Measurements from ENCODE around the gene EXOC4.
"Not testable (repeated sequence)": the region's sequence is repeated elsewhere in the genome, so short reads cannot be mapped to it uniquely, and the experiment has no call there.

EXOC4 gene

GRCh38 chr7:133973710-133974109 is 720.8 kb downstream of the EXOC4 start:
- 0 out of 2 replicates have a peak, but pooled peaks cover 3% of the 10 kb centered on the region for H3K4me1 ChIP-seq (ENCODE audit: insufficient read depth, low read length)
- no peaks in the 10 kb centered on the region for H3K36me3 ChIP-seq (ENCODE audit: insufficient read depth, low read length)
- no peak overlapping the region for H3K9ac ChIP-seq (ENCODE audit: low read depth, low read length)
- 0 out of 2 replicates have a peak, but pooled peaks cover 2% of the 10 kb centered on the region for H3K9me3 ChIP-seq (ENCODE audit: control insufficient read depth, insufficient read depth, low read length)

GRCh38 chr7:133975130-133975529 is 722.3 kb downstream of the EXOC4 start:
- no peaks in the 10 kb centered on the region for H3K36me3 ChIP-seq (ENCODE audit: insufficient read depth, low read length)
- 0 out of 2 replicates have a peak, but pooled peaks cover 3% of the 10 kb centered on the region for H3K4me1 ChIP-seq (ENCODE audit: insufficient read depth, low read length)
- H3K9me3 ChIP-seq (ENCODE audit: control insufficient read depth, insufficient read depth, low read length) = no peaks in the 10 kb centered on the region
- H3K9ac ChIP-seq (ENCODE audit: low read depth, low read length) = no peak overlapping the region

- Histone ChIP-seq H3K9me3 (ENCODE audit: control insufficient read depth, insufficient read depth, low read length) (no peaks in the 10 kb centered on the region), H3K4me1 (ENCODE audit: insufficient read depth, low read length) (0 out of 2 replicates have a peak, but pooled peaks cover 3% of the 10 kb centered on the region), H3K9ac (ENCODE audit: low read depth, low read length) (no peak overlapping the region), H3K36me3 (ENCODE audit: insufficient read depth, low read length) (no peaks in the 10 kb centered on the region)
These were observed 723.3 kb downstream of the EXOC4 start for GRCh38 chr7:133976140-133976539.

- Histone ChIP-seq H3K9ac (ENCODE audit: low read depth, low read length) (no peak overlapping the region), H3K4me1 (ENCODE audit: insufficient read depth, low read length) (0 out of 2 replicates have a peak, but pooled peaks cover 3% of the 10 kb centered on the region), H3K9me3 (ENCODE audit: control insufficient read depth, insufficient read depth, low read length) (no peaks in the 10 kb centered on the region), H3K36me3 (ENCODE audit: insufficient read depth, low read length) (no peaks in the 10 kb centered on the region)
These were observed 724.8 kb downstream of the EXOC4 start for GRCh38 chr7:133977409-133978274.

GRCh38 chr7:133978502-133979295 is 725.8 kb downstream of the EXOC4 start:
- Histone ChIP-seq H3K4me1 (ENCODE audit: insufficient read depth, low read length) (0 out of 2 replicates have a peak, but pooled peaks cover 3% of the 10 kb centered on the region), H3K36me3 (ENCODE audit: insufficient read depth, low read length) (no peaks in the 10 kb centered on the region), H3K9ac (ENCODE audit: low read depth, low read length) (no peak overlapping the region), H3K9me3 (ENCODE audit: control insufficient read depth, insufficient read depth, low read length) (no peaks in the 10 kb centered on the region)

- Histone ChIP-seq H3K9ac (ENCODE audit: low read depth, low read length) (no peak overlapping the region), H3K36me3 (ENCODE audit: insufficient read depth, low read length) (no peaks in the 10 kb centered on the region), H3K9me3 (ENCODE audit: control insufficient read depth, insufficient read depth, low read length) (no peaks in the 10 kb centered on the region), H3K4me1 (ENCODE audit: insufficient read depth, low read length) (0 out of 2 replicates have a peak, but pooled peaks cover 3% of the 10 kb centered on the region)
These were observed 727.9 kb downstream of the EXOC4 start for GRCh38 chr7:133980804-133981203.

- no peaks in the 10 kb centered on the region for H3K9me3 ChIP-seq (ENCODE audit: control insufficient read depth, insufficient read depth, low read length)
- H3K36me3 ChIP-seq (ENCODE audit: insufficient read depth, low read length) = no peaks in the 10 kb centered on the region
- no peaks in the 10 kb centered on the region for H3K4me1 ChIP-seq (ENCODE audit: insufficient read depth, low read length)
- no peak overlapping the region for H3K9ac ChIP-seq (ENCODE audit: low read depth, low read length)
These were observed 731.0 kb downstream of the EXOC4 start for GRCh38 chr7:133983685-133984419.

- Histone ChIP-seq H3K9ac (ENCODE audit: low read depth, low read length) (no peak overlapping the region), H3K36me3 (ENCODE audit: insufficient read depth, low read length) (no peaks in the 10 kb centered on the region), H3K9me3 (ENCODE audit: control insufficient read depth, insufficient read depth, low read length) (no peaks in the 10 kb centered on the region), H3K4me1 (ENCODE audit: insufficient read depth, low read length) (no peaks in the 10 kb centered on the region)
These were observed 732.4 kb downstream of the EXOC4 start for GRCh38 chr7:133985300-133985699.

GRCh38 chr7:133987582-133987981 is 734.7 kb downstream of the EXOC4 start:
- Histone ChIP-seq H3K4me1 (ENCODE audit: insufficient read depth, low read length) (no peaks in the 10 kb centered on the region), H3K9ac (ENCODE audit: low read depth, low read length) (no peak overlapping the region), H3K36me3 (ENCODE audit: insufficient read depth, low read length) (no peaks in the 10 kb centered on the region), H3K9me3 (ENCODE audit: control insufficient read depth, insufficient read depth, low read length) (no peaks in the 10 kb centered on the region)

GRCh38 chr7:133993547-133993946 is 740.7 kb downstream of the EXOC4 start:
- Histone ChIP-seq H3K4me1 (ENCODE audit: insufficient read depth, low read length) (no peaks in the 10 kb centered on the region), H3K9ac (ENCODE audit: low read depth, low read length) (no peak overlapping the region), H3K36me3 (ENCODE audit: insufficient read depth, low read length) (0 out of 2 replicates have a peak, but pooled peaks cover 3% of the 10 kb centered on the region), H3K9me3 (ENCODE audit: control insufficient read depth, insufficient read depth, low read length) (no peaks in the 10 kb centered on the region)

- not testable (repeated sequence) for H3K4me1 ChIP-seq (ENCODE audit: insufficient read depth, low read length); H3K36me3 ChIP-seq (ENCODE audit: insufficient read depth, low read length); H3K9ac ChIP-seq (ENCODE audit: low read depth, low read length)
These were observed 741.2 kb downstream of the EXOC4 start for GRCh38 chr7:133994100-133994499.

GRCh38 chr7:133997463-133997862 is 744.6 kb downstream of the EXOC4 start:
- Histone ChIP-seq H3K9me3 (ENCODE audit: control insufficient read depth, insufficient read depth, low read length) (no peaks in the 10 kb centered on the region), H3K4me1 (ENCODE audit: insufficient read depth, low read length) (no peaks in the 10 kb centered on the region), H3K36me3 (ENCODE audit: insufficient read depth, low read length) (0 out of 2 replicates have a peak, but pooled peaks cover 3% of the 10 kb centered on the region), H3K9ac (ENCODE audit: low read depth, low read length) (no peak overlapping the region)

More at GRCh38 chr7:133994100-133994499, 741.2 kb downstream of the EXOC4 start:
- not testable (repeated sequence) for H3K9me3 ChIP-seq (ENCODE audit: control insufficient read depth, insufficient read depth, low read length)

- Histone ChIP-seq H3K4me1 (ENCODE audit: insufficient read depth, low read length) (no peaks in the 10 kb centered on the region), H3K9ac (ENCODE audit: low read depth, low read length) (no peak overlapping the region), H3K36me3 (ENCODE audit: insufficient read depth, low read length) (0 out of 2 replicates have a peak, but pooled peaks cover 3% of the 10 kb centered on the region), H3K9me3 (ENCODE audit: control insufficient read depth, insufficient read depth, low read length) (no peaks in the 10 kb centered on the region)
These were observed 746.3 kb downstream of the EXOC4 start for GRCh38 chr7:133999178-133999577.

Data from ES-I3 (cell line).